Measurements from ENCODE around the gene GBP4. TPM values are rescaled to one million over a fixed set of nuclear protein-coding genes. Genes with fewer than 3 reads are reported as not detected.

Gene GBP4
- total and polyA plus RNA-seq, 9 of the 15 experiments (the other 6 are each of a cell fraction or from before 2014, with no cell fraction given) = 0.04 to 0.40 (median 0.11) TPM

DNA sequence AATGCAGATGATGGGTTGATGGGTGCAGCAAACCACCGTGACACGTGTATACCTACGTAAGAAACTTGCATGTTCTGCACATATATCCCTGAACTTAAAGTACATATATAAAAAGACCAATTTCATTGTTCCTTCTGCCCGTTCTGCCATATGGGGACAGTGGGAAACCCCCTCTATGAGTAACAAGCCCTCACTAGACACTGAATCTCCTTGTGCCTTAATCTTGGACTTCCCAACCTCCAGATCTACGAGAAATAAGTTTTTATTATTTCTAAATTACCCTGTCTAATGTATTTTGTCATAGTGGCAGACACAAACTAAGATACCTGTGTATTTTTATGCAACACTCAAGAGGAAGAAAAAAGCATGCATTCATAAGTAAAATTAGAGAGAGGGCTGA, 32.9 kb downstream of the GBP4 start:
- H3K4me1 ChIP-seq (replicated peaks in 1 of 2; ENCODE audit: control insufficient read depth in 2 of 2, insufficient read depth in 2 of 2, low read length in 2 of 2) = no peaks in the 10 kb centered on the region
- no TSS peak for BruUV-seq (replicated peaks)
- no peaks in the 10 kb centered on the region for H3K27me3 ChIP-seq (ENCODE audit: control insufficient read depth in 2 of 2, insufficient read depth in 2 of 2, low read length in 2 of 2)
- no peak for DNase-seq (ENCODE audit: extremely low read depth in 1 of 4, low spot score in 3 of 4)
- no peaks in the 10 kb centered on the region for H3K36me3 ChIP-seq (ENCODE audit: control insufficient read depth, insufficient read depth, low read length)
- H3K9me1 ChIP-seq (ENCODE audit: control insufficient read depth, insufficient read depth, low read length) = no peaks in the 10 kb centered on the region
- no peaks in the 10 kb centered on the region for H3K9me3 ChIP-seq (replicated peaks; ENCODE audit: control insufficient read depth, insufficient read depth, low read depth, low read length)
- no peak overlapping the region for H3K27ac ChIP-seq (ENCODE audit: extremely low read depth, low read depth, low read length)
- WGBS (ENCODE audit: insufficient coverage, low coverage, missing lambda C conversion rate) = 0% methylated on average over 5 of the region's 5 CpGs
- in situ Hi-C loops (cut with MboI) (no loop called here), intact Hi-C loops (cut with micrococcal nuclease) (no loop called here)
- no peak overlapping the region for H3K4me3 ChIP-seq
- ChIA-PET POLR2A (no interaction called here), CTCF (ENCODE audit: low intra/inter-chr PET ratio) (no interaction called here)
- H3K4me2 ChIP-seq (ENCODE audit: insufficient read depth, low read length) = no peak overlapping the region
- no peak for ATAC-seq
- H2AFZ ChIP-seq (ENCODE audit: low read depth, low read length) = no peak overlapping the region
- FAIRE-seq = no peak
- no peak overlapping the region for H3K9ac ChIP-seq (ENCODE audit: insufficient read depth in 1 of 2, low read depth in 2 of 2, low read length in 2 of 2)
- no peaks in the 10 kb centered on the region for H3K79me2 ChIP-seq (ENCODE audit: control insufficient read depth, insufficient read depth, low read length)
- no peaks in the 10 kb centered on the region for H4K20me1 ChIP-seq (replicated peaks; ENCODE audit: control insufficient read depth, insufficient read depth, low read length)
- TF ChIP-seq ZC3H8 (IDR thresholded peaks at IDR 0.05) (no peak), ZNF146 (CRISPR knock-in tag; IDR thresholded peaks at IDR 0.05; ENCODE audit: unreplicated experiment) (no peak), HDAC8 (tag; IDR thresholded peaks at IDR 0.05) (no peak), RBBP5 (IDR thresholded peaks at IDR 0.05; ENCODE audit: borderline replicate concordance, insufficient read depth, low read length, poor library complexity, severe bottlenecking) (no peak), RFX5 (IDR thresholded peaks at IDR 0.05; ENCODE audit: low read depth, low read length) (no peak), TCFL5 (CRISPR knock-in tag; conservative IDR thresholded peaks at IDR 0.05) (no peak), ZNF77 (CRISPR knock-in tag; IDR thresholded peaks at IDR 0.05) (no peak), BRD4 (IDR thresholded peaks at IDR 0.05) (no peak), SETDB1 (IDR thresholded peaks at IDR 0.05; ENCODE audit: low read length) (no peak), SREBF2 (CRISPR knock-in tag; IDR thresholded peaks at IDR 0.05) (no peak), FUS (optimal IDR thresholded peaks at IDR 0.05; ENCODE audit: low read depth, low read length) (no peak), PPARD (CRISPR knock-in tag; IDR thresholded peaks at IDR 0.05) (no peak), MAZ (CRISPR knock-in tag; conservative IDR thresholded peaks at IDR 0.05 in 1 of 2, IDR thresholded peaks at IDR 0.05 in 1 of 2) (no peak), ESRRB (CRISPR knock-in tag; IDR thresholded peaks at IDR 0.05; ENCODE audit: borderline replicate concordance) (no peak), COPS2 (conservative IDR thresholded peaks at IDR 0.05) (no peak)
- TF ChIP-seq, protein P1, sequence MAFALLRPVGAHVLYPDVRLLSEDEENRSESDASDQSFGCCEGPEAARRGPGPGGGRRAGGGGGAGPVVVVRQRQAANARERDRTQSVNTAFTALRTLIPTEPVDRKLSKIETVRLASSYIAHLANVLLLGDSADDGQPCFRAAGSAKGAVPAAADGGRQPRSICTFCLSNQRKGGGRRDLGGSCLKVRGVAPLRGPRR (CRISPR knock-in tag; IDR thresholded peaks at IDR 0.05) = no peak
- TF ChIP-seq, protein P2, sequence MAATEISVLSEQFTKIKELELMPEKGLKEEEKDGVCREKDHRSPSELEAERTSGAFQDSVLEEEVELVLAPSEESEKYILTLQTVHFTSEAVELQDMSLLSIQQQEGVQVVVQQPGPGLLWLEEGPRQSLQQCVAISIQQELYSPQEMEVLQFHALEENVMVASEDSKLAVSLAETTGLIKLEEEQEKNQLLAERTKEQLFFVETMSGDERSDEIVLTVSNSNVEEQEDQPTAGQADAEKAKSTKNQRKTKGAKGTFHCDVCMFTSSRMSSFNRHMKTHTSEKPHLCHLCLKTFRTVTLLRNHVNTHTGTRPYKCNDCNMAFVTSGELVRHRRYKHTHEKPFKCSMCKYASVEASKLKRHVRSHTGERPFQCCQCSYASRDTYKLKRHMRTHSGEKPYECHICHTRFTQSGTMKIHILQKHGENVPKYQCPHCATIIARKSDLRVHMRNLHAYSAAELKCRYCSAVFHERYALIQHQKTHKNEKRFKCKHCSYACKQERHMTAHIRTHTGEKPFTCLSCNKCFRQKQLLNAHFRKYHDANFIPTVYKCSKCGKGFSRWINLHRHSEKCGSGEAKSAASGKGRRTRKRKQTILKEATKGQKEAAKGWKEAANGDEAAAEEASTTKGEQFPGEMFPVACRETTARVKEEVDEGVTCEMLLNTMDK (IDR thresholded peaks at IDR 0.05; ENCODE audit: borderline replicate concordance, insufficient read depth, low read depth, low read length, poor library complexity, severe bottlenecking) = no peak
- TF ChIP-seq, protein P3, sequence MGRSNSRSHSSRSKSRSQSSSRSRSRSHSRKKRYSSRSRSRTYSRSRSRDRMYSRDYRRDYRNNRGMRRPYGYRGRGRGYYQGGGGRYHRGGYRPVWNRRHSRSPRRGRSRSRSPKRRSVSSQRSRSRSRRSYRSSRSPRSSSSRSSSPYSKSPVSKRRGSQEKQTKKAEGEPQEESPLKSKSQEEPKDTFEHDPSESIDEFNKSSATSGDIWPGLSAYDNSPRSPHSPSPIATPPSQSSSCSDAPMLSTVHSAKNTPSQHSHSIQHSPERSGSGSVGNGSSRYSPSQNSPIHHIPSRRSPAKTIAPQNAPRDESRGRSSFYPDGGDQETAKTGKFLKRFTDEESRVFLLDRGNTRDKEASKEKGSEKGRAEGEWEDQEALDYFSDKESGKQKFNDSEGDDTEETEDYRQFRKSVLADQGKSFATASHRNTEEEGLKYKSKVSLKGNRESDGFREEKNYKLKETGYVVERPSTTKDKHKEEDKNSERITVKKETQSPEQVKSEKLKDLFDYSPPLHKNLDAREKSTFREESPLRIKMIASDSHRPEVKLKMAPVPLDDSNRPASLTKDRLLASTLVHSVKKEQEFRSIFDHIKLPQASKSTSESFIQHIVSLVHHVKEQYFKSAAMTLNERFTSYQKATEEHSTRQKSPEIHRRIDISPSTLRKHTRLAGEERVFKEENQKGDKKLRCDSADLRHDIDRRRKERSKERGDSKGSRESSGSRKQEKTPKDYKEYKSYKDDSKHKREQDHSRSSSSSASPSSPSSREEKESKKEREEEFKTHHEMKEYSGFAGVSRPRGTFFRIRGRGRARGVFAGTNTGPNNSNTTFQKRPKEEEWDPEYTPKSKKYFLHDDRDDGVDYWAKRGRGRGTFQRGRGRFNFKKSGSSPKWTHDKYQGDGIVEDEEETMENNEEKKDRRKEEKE (IDR thresholded peaks at IDR 0.05; ENCODE audit: borderline replicate concordance in 1 of 2, control insufficient read depth in 1 of 2, low read depth in 2 of 2, low read length in 1 of 2) = no peak

Data from K562 (cell line).